OCI-LY7 (cell line): ENCODE results near the gene RAB35.

Source experiments
- EZH2phosphoT487 ChIP-seq: fragments of 200-600 bp; sonication (generic); IDR thresholded peaks from 2 replicates; pipeline ENCODE4 v1.6.1; 2018; ENCODE audit warnings: low read depth, borderline replicate concordance, mild to moderate bottlenecking, mixed run types, antibody characterized with exemption, low read length, moderate library complexity, mixed read lengths
- TF ChIP-seq, protein P1 (sequence below): fragments of 200-600 bp; sonication (generic); conservative IDR thresholded peaks from 2 replicates; pipeline ENCODE4 v1.5.1; 2014; ENCODE audit warnings: mild to moderate bottlenecking, antibody characterized with exemption, low read length, moderate library complexity, mixed read lengths

DNA sequence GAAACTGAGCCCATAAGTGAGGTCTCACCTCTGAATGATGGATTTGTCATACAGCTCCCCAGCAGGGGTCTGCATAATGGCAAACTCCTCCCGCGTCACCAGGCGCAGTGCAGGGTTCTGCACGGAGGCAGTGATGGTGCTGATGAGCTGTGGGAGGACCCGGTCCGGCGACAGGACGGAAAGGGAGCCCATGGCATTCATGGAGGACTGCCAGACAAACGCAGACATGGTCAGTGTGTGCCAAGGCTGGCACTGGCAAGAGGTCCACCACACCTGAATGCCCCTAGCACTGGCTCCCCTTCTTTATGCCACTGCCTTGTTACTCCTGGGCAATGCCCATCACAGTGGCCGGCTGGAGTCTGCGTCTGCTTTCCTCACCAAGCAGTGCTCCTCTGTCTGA lies 45.3 kb upstream of the RAB35 start:
- TF ChIP-seq, protein P1, sequence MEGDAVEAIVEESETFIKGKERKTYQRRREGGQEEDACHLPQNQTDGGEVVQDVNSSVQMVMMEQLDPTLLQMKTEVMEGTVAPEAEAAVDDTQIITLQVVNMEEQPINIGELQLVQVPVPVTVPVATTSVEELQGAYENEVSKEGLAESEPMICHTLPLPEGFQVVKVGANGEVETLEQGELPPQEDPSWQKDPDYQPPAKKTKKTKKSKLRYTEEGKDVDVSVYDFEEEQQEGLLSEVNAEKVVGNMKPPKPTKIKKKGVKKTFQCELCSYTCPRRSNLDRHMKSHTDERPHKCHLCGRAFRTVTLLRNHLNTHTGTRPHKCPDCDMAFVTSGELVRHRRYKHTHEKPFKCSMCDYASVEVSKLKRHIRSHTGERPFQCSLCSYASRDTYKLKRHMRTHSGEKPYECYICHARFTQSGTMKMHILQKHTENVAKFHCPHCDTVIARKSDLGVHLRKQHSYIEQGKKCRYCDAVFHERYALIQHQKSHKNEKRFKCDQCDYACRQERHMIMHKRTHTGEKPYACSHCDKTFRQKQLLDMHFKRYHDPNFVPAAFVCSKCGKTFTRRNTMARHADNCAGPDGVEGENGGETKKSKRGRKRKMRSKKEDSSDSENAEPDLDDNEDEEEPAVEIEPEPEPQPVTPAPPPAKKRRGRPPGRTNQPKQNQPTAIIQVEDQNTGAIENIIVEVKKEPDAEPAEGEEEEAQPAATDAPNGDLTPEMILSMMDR = no peak
- no peak for TF ChIP-seq EZH2phosphoT487
